GM12801 (cell line): ENCODE measurements around the gene MROH8.

Experiments used
- TF ChIP-seq, protein P1 (sequence below): IDR thresholded peaks from one replicate; pipeline ENCODE4 v1.5.1; 2011; ENCODE audit warnings: control low read depth; ENCODE audit not compliant: insufficient read length; ENCODE audit errors: extremely low read depth

Gene MROH8

GRCh38 chr20:37178839-37179682 is at the start of gene MROH8, which contains the start of gene RPN2:
MROH8 (minus strand) TSS chr20:37179548.
RPN2 (plus strand) TSS chr20:37179330; CDS start chr20:37179357, 27 bp downstream.
- TF ChIP-seq, protein P1, sequence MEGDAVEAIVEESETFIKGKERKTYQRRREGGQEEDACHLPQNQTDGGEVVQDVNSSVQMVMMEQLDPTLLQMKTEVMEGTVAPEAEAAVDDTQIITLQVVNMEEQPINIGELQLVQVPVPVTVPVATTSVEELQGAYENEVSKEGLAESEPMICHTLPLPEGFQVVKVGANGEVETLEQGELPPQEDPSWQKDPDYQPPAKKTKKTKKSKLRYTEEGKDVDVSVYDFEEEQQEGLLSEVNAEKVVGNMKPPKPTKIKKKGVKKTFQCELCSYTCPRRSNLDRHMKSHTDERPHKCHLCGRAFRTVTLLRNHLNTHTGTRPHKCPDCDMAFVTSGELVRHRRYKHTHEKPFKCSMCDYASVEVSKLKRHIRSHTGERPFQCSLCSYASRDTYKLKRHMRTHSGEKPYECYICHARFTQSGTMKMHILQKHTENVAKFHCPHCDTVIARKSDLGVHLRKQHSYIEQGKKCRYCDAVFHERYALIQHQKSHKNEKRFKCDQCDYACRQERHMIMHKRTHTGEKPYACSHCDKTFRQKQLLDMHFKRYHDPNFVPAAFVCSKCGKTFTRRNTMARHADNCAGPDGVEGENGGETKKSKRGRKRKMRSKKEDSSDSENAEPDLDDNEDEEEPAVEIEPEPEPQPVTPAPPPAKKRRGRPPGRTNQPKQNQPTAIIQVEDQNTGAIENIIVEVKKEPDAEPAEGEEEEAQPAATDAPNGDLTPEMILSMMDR: no peak

DNA sequence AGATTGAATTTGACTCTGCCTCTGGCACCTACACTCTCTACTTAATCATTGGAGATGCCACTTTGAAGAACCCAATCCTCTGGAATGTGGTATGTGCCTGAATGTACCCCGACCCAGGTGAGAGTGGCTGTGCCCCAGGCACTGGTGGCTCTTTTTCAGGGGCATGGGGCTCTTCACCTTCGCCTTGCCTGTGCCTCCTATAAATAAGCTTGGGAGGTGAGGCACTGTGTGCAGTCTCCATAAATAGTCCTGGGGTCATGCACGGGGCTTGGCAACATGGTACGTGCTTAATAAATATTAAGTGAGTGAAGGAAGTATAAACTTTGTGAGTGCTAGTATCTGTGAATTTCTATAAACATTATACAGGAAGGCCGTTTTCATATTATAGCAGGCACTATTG is 49.3 kb upstream of the MROH8 start:
- TF ChIP-seq, protein P1: no peak

- TF ChIP-seq, protein P1: no peak
Observed at GRCh38 chr20:37228082-37228481, 48.7 kb upstream of the MROH8 start.

- TF ChIP-seq, protein P1: no peak
Observed at GRCh38 chr20:37226889-37227288, 47.5 kb upstream of the MROH8 start.

- TF ChIP-seq, protein P1: no peak
Observed at GRCh38 chr20:37225146-37225545, 45.8 kb upstream of the MROH8 start.

- TF ChIP-seq, protein P1: no peak
Observed at GRCh38 chr20:37223053-37223452, 43.7 kb upstream of the MROH8 start.

- TF ChIP-seq, protein P1: no peak
Observed at GRCh38 chr20:37222086-37222485, 42.7 kb upstream of the MROH8 start.
